Kidney epithelial cell (primary cell): Measurements from ENCODE around the gene INSYN1. TPM values are rescaled to one million over a fixed set of nuclear protein-coding genes. Genes with fewer than 3 reads are reported as not detected.
"Not testable (repeated sequence)": the region's sequence is repeated elsewhere in the genome, so short reads cannot be mapped to it uniquely, and the experiment has no call there.

Source experiments
- DNase-seq: peaks from one replicate; pipeline ENCODE4 v3.0.0-alpha.2; 2010; ENCODE audit warnings: low read depth
- H3K27me3 ChIP-seq: 2 replicates; pipeline ENCODE4 v1.6.0; 2011; ENCODE audit warnings: low read length; ENCODE audit not compliant: control insufficient read depth, insufficient read depth
- H3K36me3 ChIP-seq: 2 replicates; pipeline ENCODE4 v1.5.1; 2011; ENCODE audit warnings: low read length; ENCODE audit not compliant: control insufficient read depth, insufficient read depth
- H3K4me3 ChIP-seq: 2 replicates; pipeline ENCODE4 v1.5.1; 2011; ENCODE audit warnings: low read depth, mild to moderate bottlenecking, control low read depth, low read length
- CTCF ChIP-seq: IDR thresholded peaks from 2 replicates; pipeline ENCODE4 v1.5.1; 2011; ENCODE audit warnings: mild to moderate bottlenecking, moderate library complexity, low read length, control low read depth, inconsistent platforms; ENCODE audit not compliant: insufficient read depth, poor library complexity, severe bottlenecking
- total RNA-seq: library from RNA; depleted of rRNA; stranded (reverse); fragments of >200 nt; gene quantifications from 2 replicates; pipeline ENCODE4 v1.2.3, GENCODE V29; 2015

Gene INSYN1
- total RNA-seq, 1 donor from 2014 or later = 1.3 TPM

- no peak for DNase-seq
- H3K36me3 ChIP-seq = no peaks in the 10 kb centered on the region
- peaks cover 35% of the 10 kb centered on the region for H3K27me3 ChIP-seq
- no peak overlapping the region for H3K4me3 ChIP-seq
- TF ChIP-seq CTCF = no peak
Observed at GRCh38 chr15:73744293-73744692, 8.9 kb downstream of the INSYN1 start.

- Histone ChIP-seq H3K4me3 (no peak overlapping the region), H3K27me3 (peaks cover 16% of the 10 kb centered on the region), H3K36me3 (no peaks in the 10 kb centered on the region)
- DNase-seq = no peak
- TF ChIP-seq CTCF = no peak
Observed at GRCh38 chr15:73741321-73741836, 11.8 kb downstream of the INSYN1 start.

GRCh38 chr15:73740152-73741048 lies 12.8 kb downstream of the INSYN1 start:
- Histone ChIP-seq H3K4me3 (no peak overlapping the region), H3K27me3 (peaks cover 13% of the 10 kb centered on the region), H3K36me3 (no peaks in the 10 kb centered on the region)
- TF ChIP-seq CTCF = no peak
- no peak for DNase-seq

- H3K36me3 ChIP-seq = no peaks in the 10 kb centered on the region
- no peak for TF ChIP-seq CTCF
- H3K4me3 ChIP-seq = no peak overlapping the region
- DNase-seq = no peak
- H3K27me3 ChIP-seq = peaks cover 11% of the 10 kb centered on the region
Observed at GRCh38 chr15:73737535-73737934, 15.6 kb downstream of the INSYN1 start.

- Histone ChIP-seq H3K4me3 (no peak overlapping the region), H3K27me3 (peaks cover 7% of the 10 kb centered on the region), H3K36me3 (no peaks in the 10 kb centered on the region)
- no peak for DNase-seq
- TF ChIP-seq CTCF = no peak
Observed at GRCh38 chr15:73732930-73733329, 20.2 kb downstream of the INSYN1 start.

GRCh38 chr15:73732051-73732450 lies 21.1 kb downstream of the INSYN1 start:
- H3K27me3 ChIP-seq, DNase-seq, H3K36me3 ChIP-seq, H3K4me3 ChIP-seq: not testable (repeated sequence)
